Activated CD8-positive, alpha-beta memory T cell treated with anti-CD3 and anti-CD28 coated beads for 48 hours (primary cell): ENCODE data around the gene CEP68.
"Not testable (repeated sequence)": the region's sequence is repeated elsewhere in the genome, so short reads cannot be mapped to it uniquely, and the experiment has no call there.

Source experiments
- DNase-seq, 3 experiments: peaks; one replicate each; pipeline ENCODE4 v3.0.0-alpha.2; 2020; ENCODE audit warnings: low read depth in 2 of 3, low spot score in 2 of 3

Gene CEP68

GRCh38 chr2:65129286-65129825 is 73.1 kb downstream of the CEP68 start:
- DNase-seq: peak; percentile 3 to 5 (median 4)

GRCh38 chr2:65129826-65130663 is 73.8 kb downstream of the CEP68 start, which contains the start of gene RAB1A:
Gene RAB1A, minus strand, starts transcription at chr2:65130106. Its CDS starts 191 bp downstream, at chr2:65129915.
- DNase-seq: peak; percentile 85 to 97 (median 95)

- no peak for DNase-seq
Measured at GRCh38 chr2:65130664-65131175, 74.5 kb downstream of the CEP68 start.

GRCh38 chr2:65132930-65133329 is 76.7 kb downstream of the CEP68 start:
- not testable (repeated sequence) for DNase-seq

- no peak for DNase-seq
Measured at GRCh38 chr2:65133626-65134025, 77.4 kb downstream of the CEP68 start.

- DNase-seq: no peak
Measured at GRCh38 chr2:65134158-65134557, 77.9 kb downstream of the CEP68 start.

- no peak for DNase-seq
Measured at GRCh38 chr2:65136253-65136652, 80.0 kb downstream of the CEP68 start.
